Measurements from ENCODE around the gene SRPX. TPM values are rescaled to one million over a fixed set of nuclear protein-coding genes. Genes with fewer than 3 reads are reported as not detected.

SRPX gene
- polyA plus RNA-seq, 1 of the 3 experiments (the other 2 are of a cell fraction) = 124 TPM

GRCh38 chrX:38247051-38247450 lies 26.4 kb upstream of the SRPX start:
- H3K9me2 ChIP-seq = no peaks in the 10 kb centered on the region
- no peaks in the 10 kb centered on the region for H3K27me3 ChIP-seq (ENCODE audit: insufficient read depth)
- no peak overlapping the region for H3K4me3 ChIP-seq (ENCODE audit: low read depth in 2 of 2, low read length in 1 of 2)
- WGBS (ENCODE audit: low lambda C conversion rate) = 39% methylated on average over 2 of the region's 2 CpGs
- H3K4me2 ChIP-seq = no peak overlapping the region
- no peaks in the 10 kb centered on the region for H3K9me3 ChIP-seq
- no peaks in the 10 kb centered on the region for H3K4me1 ChIP-seq (ENCODE audit: control insufficient read depth in 1 of 2, insufficient read depth in 2 of 2, low read depth in 1 of 2, low read length in 1 of 2)
- no peaks in the 10 kb centered on the region for H3F3A ChIP-seq (replicated peaks; ENCODE audit: insufficient read depth)
- H3K36me3 ChIP-seq (replicated peaks in 1 of 2; ENCODE audit: control insufficient read depth in 1 of 2, insufficient read depth in 2 of 2, low read length in 1 of 2) = no peaks in the 10 kb centered on the region
- H3K27ac ChIP-seq (ENCODE audit: low read depth in 2 of 2, low read length in 1 of 2) = no peak overlapping the region
- H3K9ac ChIP-seq = no peak overlapping the region
- ChIA-PET POLR2A (no interaction called here), CTCF (interaction anchor here (1.2 kb wide), 1 partner anchor 27 kb away, joined by 3 read pairs; no protein-coding TSS in a partner anchor)
- TF ChIP-seq ZBTB33 (IDR thresholded peaks at IDR 0.05; ENCODE audit: borderline replicate concordance, low read depth) (no peak), EP300 (IDR thresholded peaks at IDR 0.05; ENCODE audit: borderline replicate concordance in 1 of 2, low read depth in 1 of 2, low read length in 1 of 2) (no peak), PBX3 (IDR thresholded peaks at IDR 0.05) (no peak), JUND (IDR thresholded peaks at IDR 0.05) (no peak), YY1 (IDR thresholded peaks at IDR 0.05; ENCODE audit: low read depth) (no peak), USF1 (IDR thresholded peaks at IDR 0.05; ENCODE audit: borderline replicate concordance, low read depth) (no peak)
- no peaks in the 10 kb centered on the region for H4K20me1 ChIP-seq (ENCODE audit: insufficient read depth)
- no peak overlapping the region for H2AFZ ChIP-seq (ENCODE audit: low read depth)
- no peak for DNase-seq
- H3K79me2 ChIP-seq (ENCODE audit: insufficient read depth) = no peaks in the 10 kb centered on the region

- no peaks in the 10 kb centered on the region for H3K36me3 ChIP-seq (replicated peaks in 1 of 2; ENCODE audit: control insufficient read depth in 1 of 2, insufficient read depth in 2 of 2, low read length in 1 of 2)
- ChIA-PET POLR2A (no interaction called here), CTCF (no interaction called here)
- H3K27ac ChIP-seq (ENCODE audit: low read depth in 2 of 2, low read length in 1 of 2) = no peak overlapping the region
- H3K79me2 ChIP-seq (ENCODE audit: insufficient read depth) = no peaks in the 10 kb centered on the region
- no peaks in the 10 kb centered on the region for H3K27me3 ChIP-seq (ENCODE audit: insufficient read depth)
- DNase-seq = no peak
- H3K9ac ChIP-seq = no peak overlapping the region
- no peak overlapping the region for H2AFZ ChIP-seq (ENCODE audit: low read depth)
- no peak overlapping the region for H3K4me3 ChIP-seq (ENCODE audit: low read depth in 2 of 2, low read length in 1 of 2)
- WGBS (ENCODE audit: low lambda C conversion rate) = 18% methylated on average over 2 of the region's 2 CpGs
- no peaks in the 10 kb centered on the region for H3F3A ChIP-seq (replicated peaks; ENCODE audit: insufficient read depth)
- TF ChIP-seq REST (IDR thresholded peaks at IDR 0.05; ENCODE audit: low read depth, low read length) (no peak), CHD2 (IDR thresholded peaks at IDR 0.05; ENCODE audit: low read length, partially characterized antibody) (no peak), TCF12 (IDR thresholded peaks at IDR 0.05) (no peak), RCOR1 (IDR thresholded peaks at IDR 0.05; ENCODE audit: low read length) (no peak), RXRA (IDR thresholded peaks at IDR 0.05; ENCODE audit: borderline replicate concordance, low read depth) (no peak), JUND (IDR thresholded peaks at IDR 0.05) (no peak), RFX5 (IDR thresholded peaks at IDR 0.05; ENCODE audit: low read length) (no peak), MAX (IDR thresholded peaks at IDR 0.05; ENCODE audit: low read depth) (no peak), MXI1 (IDR thresholded peaks at IDR 0.05; ENCODE audit: low read depth, low read length) (no peak), NRF1 (IDR thresholded peaks at IDR 0.05; ENCODE audit: low read depth, low read length) (no peak), IRF3 (IDR thresholded peaks at IDR 0.05; ENCODE audit: low read depth, low read length) (no peak), SIN3A (IDR thresholded peaks at IDR 0.05; ENCODE audit: borderline replicate concordance, low read depth, low read length) (no peak), POLR2AphosphoS5 (IDR thresholded peaks at IDR 0.05; ENCODE audit: low read depth, low read length) (no peak), MEF2A (IDR thresholded peaks at IDR 0.05; ENCODE audit: borderline replicate concordance, low read depth) (no peak)
- H3K4me1 ChIP-seq (ENCODE audit: control insufficient read depth in 1 of 2, insufficient read depth in 2 of 2, low read depth in 1 of 2, low read length in 1 of 2) = no peaks in the 10 kb centered on the region
- H3K9me2 ChIP-seq = no peaks in the 10 kb centered on the region
- H3K9me3 ChIP-seq = no peaks in the 10 kb centered on the region
- H3K4me2 ChIP-seq = no peak overlapping the region
- no peaks in the 10 kb centered on the region for H4K20me1 ChIP-seq (ENCODE audit: insufficient read depth)
Observed at GRCh38 chrX:38240541-38240940, 19.9 kb upstream of the SRPX start.
